HepG2 (cell line): ENCODE data around the gene ASTN2. TPM values are rescaled to one million over a fixed set of nuclear protein-coding genes. Genes with fewer than 3 reads are reported as not detected.

Source experiments
- FOSL2 ChIP-seq: sonication (generic); formaldehyde crosslinking; IDR thresholded peaks from 2 replicates; pipeline ENCODE4 v1.4.0; 2020; ENCODE audit warnings: missing genetic modification reagents
- GABPA ChIP-seq, 2 experiments: IDR thresholded peaks; 2 replicates each; pipeline ENCODE4 v1.6.1; 2011 to 2016; ENCODE audit warnings: low read depth in 2 of 2, low read length in 1 of 2, missing biosample characterization in 1 of 2, missing genetic modification characterization in 1 of 2
- HOXA7 ChIP-seq: sonication (generic); formaldehyde crosslinking; IDR thresholded peaks from 2 replicates; pipeline ENCODE4 v1.8.1; 2022; ENCODE audit warnings: mild to moderate bottlenecking, missing genetic modification reagents, moderate library complexity
- JARID2 ChIP-seq: sonication (generic); formaldehyde crosslinking; IDR thresholded peaks from 2 replicates; pipeline ENCODE4 v1.8.1; 2023; ENCODE audit warnings: missing genetic modification reagents, inconsistent platforms; ENCODE audit not compliant: insufficient replicate concordance
- KLF16 ChIP-seq, 2 experiments: sonication (generic) in 1 of 2; formaldehyde crosslinking in 1 of 2; IDR thresholded peaks; 2 replicates each; pipeline versions ENCODE4 v1.6.1 to v1.8.0; 2016 to 2023; ENCODE audit warnings: missing genetic modification reagents in 2 of 2, missing compliant biosample characterization in 1 of 2
- MTA1 ChIP-seq: sonication (generic); formaldehyde crosslinking; IDR thresholded peaks from 2 replicates; pipeline ENCODE4 v1.4.0; 2020; ENCODE audit warnings: missing genetic modification reagents, mild to moderate bottlenecking, borderline replicate concordance
- PHB2 ChIP-seq: fragments of 450-650 bp; IDR thresholded peaks from 2 replicates; pipeline ENCODE4 v1.6.1; 2018; ENCODE audit not compliant: partially characterized antibody
- RFX1 ChIP-seq: fragments of 450-650 bp; IDR thresholded peaks from 2 replicates; pipeline ENCODE4 v1.6.1; 2017
- SMARCC2 ChIP-seq: fragments of 450-650 bp; IDR thresholded peaks from 2 replicates; pipeline ENCODE4 v1.6.1; 2017; ENCODE audit warnings: antibody characterized with exemption, mild to moderate bottlenecking
- TBX3 ChIP-seq: fragments of 450-650 bp; IDR thresholded peaks from 2 replicates; pipeline ENCODE4 v1.6.1; 2017; ENCODE audit warnings: antibody characterized with exemption, mild to moderate bottlenecking, inconsistent platforms, borderline replicate concordance
- TCF12 ChIP-seq, 2 experiments: fragments of 450-650 bp in 1 of 2; sonication (generic) in 1 of 2; formaldehyde crosslinking in 1 of 2; IDR thresholded peaks; 2 replicates each; pipeline versions ENCODE4 v1.6.1 to v1.8.0; 2017 to 2022; ENCODE audit warnings: antibody characterized with exemption in 1 of 2, mild to moderate bottlenecking in 1 of 2, missing genetic modification reagents in 1 of 2, moderate library complexity in 1 of 2
- ZFAT ChIP-seq: sonication (generic); formaldehyde crosslinking; conservative IDR thresholded peaks from 2 replicates; pipeline ENCODE4 v1.8.1; 2023; ENCODE audit warnings: missing genetic modification reagents, inconsistent platforms
- ZNF10 ChIP-seq: sonication (generic); formaldehyde crosslinking; IDR thresholded peaks from 2 replicates; pipeline ENCODE4 v1.4.0; 2020; ENCODE audit warnings: mild to moderate bottlenecking, low read depth, missing genetic modification reagents, borderline replicate concordance
- ZNF263 ChIP-seq: sonication (generic); formaldehyde crosslinking; IDR thresholded peaks from 2 replicates; pipeline ENCODE4 v1.4.0; 2020; ENCODE audit warnings: missing genetic modification reagents
- ZNF670 ChIP-seq: sonication (generic); formaldehyde crosslinking; IDR thresholded peaks from 2 replicates; pipeline ENCODE4 v1.8.0; 2022; ENCODE audit warnings: mild to moderate bottlenecking, missing genetic modification reagents, borderline replicate concordance
- polyA plus RNA-seq, 8 experiments: library from polyadenylated mRNA; depleted of rRNA in 3 of 8; stranded (reverse) in 7 of 8; unstranded in 1 of 8; fragments of >200 nt; fragmentation: Illumina TruSeq in 4 of 8; extraction: Trizol in 4 of 8; gene quantifications; 2 replicates each; pipeline versions ENCODE4 v1.2.1 to v1.2.3, GENCODE V29; 2011 to 2016; ENCODE audit warnings: low read depth in 4 of 8, missing spikeins in 1 of 8, mixed read lengths in 1 of 8; ENCODE audit not compliant: insufficient read depth in 1 of 8
- total RNA-seq, 5 experiments: library from RNA; depleted of rRNA; stranded (reverse); fragments of >200 nt; fragmentation: Illumina TruSeq; extraction: Trizol; gene quantifications; 2 replicates each; pipeline ENCODE4 v1.2.3, GENCODE V29; 2016; ENCODE audit warnings: low read depth in 1 of 5
- TF ChIP-seq, protein P1 (sequence below): sonication (generic); formaldehyde crosslinking; IDR thresholded peaks from 2 replicates; pipeline ENCODE4 v1.5.0; 2020; ENCODE audit warnings: mild to moderate bottlenecking, missing genetic modification reagents, borderline replicate concordance
- TF ChIP-seq, protein P2 (sequence below): sonication (generic); formaldehyde crosslinking; IDR thresholded peaks from 2 replicates; pipeline ENCODE4 v1.5.0; 2020; ENCODE audit warnings: missing genetic modification reagents, mild to moderate bottlenecking, borderline replicate concordance
- TF ChIP-seq, protein P3 (sequence below): sonication (generic); formaldehyde crosslinking; conservative IDR thresholded peaks from 2 replicates; pipeline ENCODE4 v1.8.0; 2022; ENCODE audit warnings: mild to moderate bottlenecking, moderate library complexity, missing genetic modification reagents
- TF ChIP-seq, protein P4 (sequence below): sonication (generic); formaldehyde crosslinking; IDR thresholded peaks from 2 replicates; pipeline ENCODE4 v1.4.0; 2020; ENCODE audit warnings: missing genetic modification reagents
- TF ChIP-seq, protein P5 (sequence below): IDR thresholded peaks from 2 replicates; pipeline ENCODE4 v1.6.1; 2016; ENCODE audit warnings: low read depth

Gene ASTN2
- total and polyA plus RNA-seq, 2 of the 13 experiments (the other 11 are each of a cell fraction or from before 2014, with no cell fraction given): 5.2 to 13.5 TPM

DNA sequence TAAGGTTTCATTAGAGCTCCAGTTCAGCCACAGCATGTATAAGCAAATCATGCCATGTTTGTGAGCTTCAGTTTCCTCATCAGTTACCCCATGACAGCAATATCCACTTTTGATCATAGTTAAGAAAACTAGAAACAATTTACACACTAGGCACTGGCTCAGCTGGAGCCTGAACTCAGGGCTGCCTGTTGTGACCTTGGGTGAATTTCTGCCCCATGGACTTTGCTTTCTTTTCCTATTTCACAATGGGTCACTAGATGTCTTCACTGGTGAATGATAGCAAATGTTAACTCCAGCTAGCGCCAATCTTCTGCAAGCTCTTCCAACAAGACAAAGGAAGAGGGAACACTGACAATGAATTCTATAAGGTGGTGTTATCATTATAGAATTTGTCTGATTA, 961.1 kb downstream of the ASTN2 start (continued):
- TF ChIP-seq, protein P1, sequence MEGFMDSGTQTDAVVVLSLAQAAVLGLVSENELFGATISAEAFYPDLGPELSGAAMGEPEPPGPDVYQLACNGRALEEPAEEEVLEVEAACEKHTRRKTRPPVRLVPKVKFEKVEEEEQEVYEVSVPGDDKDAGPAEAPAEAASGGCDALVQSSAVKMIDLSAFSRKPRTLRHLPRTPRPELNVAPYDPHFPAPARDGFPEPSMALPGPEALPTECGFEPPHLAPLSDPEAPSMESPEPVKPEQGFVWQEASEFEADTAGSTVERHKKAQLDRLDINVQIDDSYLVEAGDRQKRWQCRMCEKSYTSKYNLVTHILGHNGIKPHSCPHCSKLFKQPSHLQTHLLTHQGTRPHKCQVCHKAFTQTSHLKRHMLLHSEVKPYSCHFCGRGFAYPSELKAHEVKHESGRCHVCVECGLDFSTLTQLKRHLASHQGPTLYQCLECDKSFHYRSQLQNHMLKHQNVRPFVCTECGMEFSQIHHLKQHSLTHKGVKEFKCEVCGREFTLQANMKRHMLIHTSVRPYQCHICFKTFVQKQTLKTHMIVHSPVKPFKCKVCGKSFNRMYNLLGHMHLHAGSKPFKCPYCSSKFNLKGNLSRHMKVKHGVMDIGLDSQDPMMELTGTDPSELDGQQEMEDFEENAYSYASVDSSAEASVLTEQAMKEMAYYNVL: peak; percentile 59; the same call in 1 of the 2 replicates
- TF ChIP-seq TCF12 (IDR thresholded peaks at IDR 0.05) (no peak), TCF12 (CRISPR knock-in tag; IDR thresholded peaks at IDR 0.05) (no peak), MTA1 (CRISPR knock-in tag) (no peak), SMARCC2 (no peak), GABPA (IDR thresholded peaks at IDR 0.05; ENCODE audit: low read depth, low read length) (no peak), GABPA (CRISPR knock-in tag; IDR thresholded peaks at IDR 0.05; ENCODE audit: low read depth) (no peak), KLF16 (CRISPR knock-in tag; IDR thresholded peaks at IDR 0.05) (no peak), FOSL2 (CRISPR knock-in tag) (peak; percentile 32; the same call in 1 of the 2 replicates), HOXA7 (no peak), ZNF263 (CRISPR knock-in tag) (no peak), ZNF10 (CRISPR knock-in tag) (no peak), ZNF670 (CRISPR knock-in tag) (no peak), TBX3 (no peak), ZFAT (CRISPR knock-in tag) (no peak), JARID2 (no peak), RFX1 (no peak), PHB2 (no peak)
- TF ChIP-seq, protein P2, sequence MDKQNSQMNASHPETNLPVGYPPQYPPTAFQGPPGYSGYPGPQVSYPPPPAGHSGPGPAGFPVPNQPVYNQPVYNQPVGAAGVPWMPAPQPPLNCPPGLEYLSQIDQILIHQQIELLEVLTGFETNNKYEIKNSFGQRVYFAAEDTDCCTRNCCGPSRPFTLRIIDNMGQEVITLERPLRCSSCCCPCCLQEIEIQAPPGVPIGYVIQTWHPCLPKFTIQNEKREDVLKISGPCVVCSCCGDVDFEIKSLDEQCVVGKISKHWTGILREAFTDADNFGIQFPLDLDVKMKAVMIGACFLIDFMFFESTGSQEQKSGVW: no peak
- TF ChIP-seq, protein P3, sequence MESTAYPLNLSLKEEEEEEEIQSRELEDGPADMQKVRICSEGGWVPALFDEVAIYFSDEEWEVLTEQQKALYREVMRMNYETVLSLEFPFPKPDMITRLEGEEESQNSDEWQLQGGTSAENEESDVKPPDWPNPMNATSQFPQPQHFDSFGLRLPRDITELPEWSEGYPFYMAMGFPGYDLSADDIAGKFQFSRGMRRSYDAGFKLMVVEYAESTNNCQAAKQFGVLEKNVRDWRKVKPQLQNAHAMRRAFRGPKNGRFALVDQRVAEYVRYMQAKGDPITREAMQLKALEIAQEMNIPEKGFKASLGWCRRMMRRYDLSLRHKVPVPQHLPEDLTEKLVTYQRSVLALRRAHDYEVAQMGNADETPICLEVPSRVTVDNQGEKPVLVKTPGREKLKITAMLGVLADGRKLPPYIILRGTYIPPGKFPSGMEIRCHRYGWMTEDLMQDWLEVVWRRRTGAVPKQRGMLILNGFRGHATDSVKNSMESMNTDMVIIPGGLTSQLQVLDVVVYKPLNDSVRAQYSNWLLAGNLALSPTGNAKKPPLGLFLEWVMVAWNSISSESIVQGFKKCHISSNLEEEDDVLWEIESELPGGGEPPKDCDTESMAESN: no peak
- TF ChIP-seq, protein P4, sequence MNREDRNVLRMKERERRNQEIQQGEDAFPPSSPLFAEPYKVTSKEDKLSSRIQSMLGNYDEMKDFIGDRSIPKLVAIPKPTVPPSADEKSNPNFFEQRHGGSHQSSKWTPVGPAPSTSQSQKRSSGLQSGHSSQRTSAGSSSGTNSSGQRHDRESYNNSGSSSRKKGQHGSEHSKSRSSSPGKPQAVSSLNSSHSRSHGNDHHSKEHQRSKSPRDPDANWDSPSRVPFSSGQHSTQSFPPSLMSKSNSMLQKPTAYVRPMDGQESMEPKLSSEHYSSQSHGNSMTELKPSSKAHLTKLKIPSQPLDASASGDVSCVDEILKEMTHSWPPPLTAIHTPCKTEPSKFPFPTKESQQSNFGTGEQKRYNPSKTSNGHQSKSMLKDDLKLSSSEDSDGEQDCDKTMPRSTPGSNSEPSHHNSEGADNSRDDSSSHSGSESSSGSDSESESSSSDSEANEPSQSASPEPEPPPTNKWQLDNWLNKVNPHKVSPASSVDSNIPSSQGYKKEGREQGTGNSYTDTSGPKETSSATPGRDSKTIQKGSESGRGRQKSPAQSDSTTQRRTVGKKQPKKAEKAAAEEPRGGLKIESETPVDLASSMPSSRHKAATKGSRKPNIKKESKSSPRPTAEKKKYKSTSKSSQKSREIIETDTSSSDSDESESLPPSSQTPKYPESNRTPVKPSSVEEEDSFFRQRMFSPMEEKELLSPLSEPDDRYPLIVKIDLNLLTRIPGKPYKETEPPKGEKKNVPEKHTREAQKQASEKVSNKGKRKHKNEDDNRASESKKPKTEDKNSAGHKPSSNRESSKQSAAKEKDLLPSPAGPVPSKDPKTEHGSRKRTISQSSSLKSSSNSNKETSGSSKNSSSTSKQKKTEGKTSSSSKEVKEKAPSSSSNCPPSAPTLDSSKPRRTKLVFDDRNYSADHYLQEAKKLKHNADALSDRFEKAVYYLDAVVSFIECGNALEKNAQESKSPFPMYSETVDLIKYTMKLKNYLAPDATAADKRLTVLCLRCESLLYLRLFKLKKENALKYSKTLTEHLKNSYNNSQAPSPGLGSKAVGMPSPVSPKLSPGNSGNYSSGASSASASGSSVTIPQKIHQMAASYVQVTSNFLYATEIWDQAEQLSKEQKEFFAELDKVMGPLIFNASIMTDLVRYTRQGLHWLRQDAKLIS (CRISPR knock-in tag): no peak
- TF ChIP-seq, protein P5, sequence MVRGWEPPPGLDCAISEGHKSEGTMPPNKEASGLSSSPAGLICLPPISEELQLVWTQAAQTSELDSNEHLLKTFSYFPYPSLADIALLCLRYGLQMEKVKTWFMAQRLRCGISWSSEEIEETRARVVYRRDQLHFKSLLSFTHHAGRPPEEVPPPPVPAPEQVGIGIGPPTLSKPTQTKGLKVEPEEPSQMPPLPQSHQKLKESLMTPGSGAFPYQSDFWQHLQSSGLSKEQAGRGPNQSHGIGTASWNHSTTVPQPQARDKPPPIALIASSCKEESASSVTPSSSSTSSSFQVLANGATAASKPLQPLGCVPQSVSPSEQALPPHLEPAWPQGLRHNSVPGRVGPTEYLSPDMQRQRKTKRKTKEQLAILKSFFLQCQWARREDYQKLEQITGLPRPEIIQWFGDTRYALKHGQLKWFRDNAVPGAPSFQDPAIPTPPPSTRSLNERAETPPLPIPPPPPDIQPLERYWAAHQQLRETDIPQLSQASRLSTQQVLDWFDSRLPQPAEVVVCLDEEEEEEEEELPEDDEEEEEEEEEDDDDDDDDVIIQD (CRISPR knock-in tag): peak; percentile 81; the same call in 1 of the 2 replicates
